K562 (cell line): ENCODE data around the gene TMEM72. TPM values are rescaled to one million over a fixed set of nuclear protein-coding genes. Genes with fewer than 3 reads are reported as not detected.

ENCODE experiments used
- BCOR ChIP-seq: fragments of 450-650 bp; IDR thresholded peaks from 2 replicates; pipeline ENCODE4 v1.6.1; 2016
- BRD4 ChIP-seq: fragments of 200-600 bp; sonication (generic); IDR thresholded peaks from 2 replicates; pipeline ENCODE4 v1.6.1; 2017; ENCODE audit warnings: inconsistent platforms
- FOXK2 ChIP-seq, 2 experiments: fragments of 450-650 bp; IDR thresholded peaks in 1 of 2; conservative IDR thresholded peaks in 1 of 2; 2 replicates each; pipeline ENCODE4 v1.6.1; 2016; ENCODE audit warnings: low read depth in 2 of 2, mild to moderate bottlenecking in 1 of 2
- NBN ChIP-seq: fragments of 450-650 bp; IDR thresholded peaks from 2 replicates; pipeline ENCODE4 v1.6.1; 2016; ENCODE audit warnings: low read depth, mild to moderate bottlenecking
- POLR2AphosphoS5 ChIP-seq: IDR thresholded peaks from 2 replicates; pipeline ENCODE4 v1.6.1; 2011; ENCODE audit warnings: mild to moderate bottlenecking, low read depth, low read length, moderate library complexity; ENCODE audit not compliant: control insufficient read depth, insufficient read depth
- RFX5 ChIP-seq: IDR thresholded peaks from 2 replicates; pipeline ENCODE4 v1.6.1; 2011; ENCODE audit warnings: low read depth, mild to moderate bottlenecking, improper control_type of control experiment, low read length
- XRCC4 ChIP-seq: IDR thresholded peaks from one replicate; pipeline ENCODE4 v1.6.1; 2011; ENCODE audit not compliant: insufficient read depth, insufficient read length; ENCODE audit errors: extremely low read depth
- ZNF263 ChIP-seq: sonication (generic); formaldehyde crosslinking; IDR thresholded peaks from 2 replicates; pipeline ENCODE4 v1.8.0; 2022; ENCODE audit warnings: mild to moderate bottlenecking, missing genetic modification reagents, borderline replicate concordance
- polyA plus RNA-seq, 8 experiments: library from polyadenylated mRNA; depleted of rRNA in 4 of 8; stranded (reverse) in 5 of 8; unstranded in 3 of 8; fragments of >200 nt; fragmentation: Nextera tagmentation in 2 of 8; fragmentation: Illumina TruSeq in 1 of 8; extraction: Ambion mirVana in 2 of 8; extraction: Trizol in 1 of 8; gene quantifications; 2 replicates each; pipeline versions ENCODE4 v1.2.1 to v1.2.3, GENCODE V29; 2011 to 2014; ENCODE audit warnings: inconsistent platforms in 1 of 8, missing spikeins in 1 of 8
- total RNA-seq, 7 experiments: library from RNA; depleted of rRNA in 6 of 7; stranded (reverse); fragments of >200 nt in 6 of 7; fragmentation: Illumina TruSeq in 2 of 7; extraction: Trizol in 2 of 7; gene quantifications; 2 replicates each; pipeline versions ENCODE4 v1.2.1 to v1.2.3, GENCODE V29; 2011 to 2021; ENCODE audit warnings: low replicate concordance in 1 of 7
- TF ChIP-seq, protein P1 (sequence below): fragments of 200-800 bp; sonication (Bioruptor generic); IDR thresholded peaks from 2 replicates; pipeline ENCODE4 v1.6.1; 2016; ENCODE audit warnings: missing genetic modification characterization, missing compliant biosample characterization
- TF ChIP-seq, protein P2 (sequence below): fragments of 450-650 bp; IDR thresholded peaks from 2 replicates; pipeline ENCODE4 v1.6.1; 2016; ENCODE audit warnings: mild to moderate bottlenecking, moderate library complexity
- TF ChIP-seq, protein P3 (sequence below), 2 experiments: fragments of 450-650 bp; IDR thresholded peaks; 2 replicates each; pipeline ENCODE4 v1.6.1; 2016

TMEM72 gene
- total and polyA plus RNA-seq, 9 of the 15 experiments (the other 6 are each of a cell fraction or from before 2014, with no cell fraction given), result not detected

DNA sequence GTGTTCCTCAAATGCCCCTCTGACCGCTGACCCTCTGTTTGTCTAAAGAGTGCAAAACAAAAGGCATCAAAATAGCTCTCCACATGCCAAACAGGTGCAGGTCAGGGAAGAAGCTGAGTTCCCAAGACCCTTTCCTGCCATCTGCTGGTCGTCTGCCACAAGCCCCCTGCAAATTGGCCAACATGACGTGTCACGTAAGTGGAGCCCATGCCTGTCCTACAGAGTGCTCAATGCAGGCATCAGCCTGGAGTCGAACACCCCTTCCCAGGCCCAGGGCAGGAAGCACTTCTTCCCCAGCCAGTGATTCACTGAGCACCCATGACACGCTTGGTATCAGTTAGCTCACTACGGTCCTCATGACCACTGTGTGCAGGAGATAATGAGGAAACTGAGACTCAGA lies 14.1 kb downstream of the TMEM72 start (continued):
- TF ChIP-seq POLR2AphosphoS5 (no peak), XRCC4 (no peak), NBN (no peak), BRD4 (no peak), ZNF263 (CRISPR knock-in tag) (no peak), RFX5 (no peak), BCOR (no peak), FOXK2 (conservative IDR thresholded peaks at IDR 0.05 in 1 of 2, IDR thresholded peaks at IDR 0.05 in 1 of 2; ENCODE audit: low read depth in 2 of 2) (no peak)
- TF ChIP-seq, protein P1, sequence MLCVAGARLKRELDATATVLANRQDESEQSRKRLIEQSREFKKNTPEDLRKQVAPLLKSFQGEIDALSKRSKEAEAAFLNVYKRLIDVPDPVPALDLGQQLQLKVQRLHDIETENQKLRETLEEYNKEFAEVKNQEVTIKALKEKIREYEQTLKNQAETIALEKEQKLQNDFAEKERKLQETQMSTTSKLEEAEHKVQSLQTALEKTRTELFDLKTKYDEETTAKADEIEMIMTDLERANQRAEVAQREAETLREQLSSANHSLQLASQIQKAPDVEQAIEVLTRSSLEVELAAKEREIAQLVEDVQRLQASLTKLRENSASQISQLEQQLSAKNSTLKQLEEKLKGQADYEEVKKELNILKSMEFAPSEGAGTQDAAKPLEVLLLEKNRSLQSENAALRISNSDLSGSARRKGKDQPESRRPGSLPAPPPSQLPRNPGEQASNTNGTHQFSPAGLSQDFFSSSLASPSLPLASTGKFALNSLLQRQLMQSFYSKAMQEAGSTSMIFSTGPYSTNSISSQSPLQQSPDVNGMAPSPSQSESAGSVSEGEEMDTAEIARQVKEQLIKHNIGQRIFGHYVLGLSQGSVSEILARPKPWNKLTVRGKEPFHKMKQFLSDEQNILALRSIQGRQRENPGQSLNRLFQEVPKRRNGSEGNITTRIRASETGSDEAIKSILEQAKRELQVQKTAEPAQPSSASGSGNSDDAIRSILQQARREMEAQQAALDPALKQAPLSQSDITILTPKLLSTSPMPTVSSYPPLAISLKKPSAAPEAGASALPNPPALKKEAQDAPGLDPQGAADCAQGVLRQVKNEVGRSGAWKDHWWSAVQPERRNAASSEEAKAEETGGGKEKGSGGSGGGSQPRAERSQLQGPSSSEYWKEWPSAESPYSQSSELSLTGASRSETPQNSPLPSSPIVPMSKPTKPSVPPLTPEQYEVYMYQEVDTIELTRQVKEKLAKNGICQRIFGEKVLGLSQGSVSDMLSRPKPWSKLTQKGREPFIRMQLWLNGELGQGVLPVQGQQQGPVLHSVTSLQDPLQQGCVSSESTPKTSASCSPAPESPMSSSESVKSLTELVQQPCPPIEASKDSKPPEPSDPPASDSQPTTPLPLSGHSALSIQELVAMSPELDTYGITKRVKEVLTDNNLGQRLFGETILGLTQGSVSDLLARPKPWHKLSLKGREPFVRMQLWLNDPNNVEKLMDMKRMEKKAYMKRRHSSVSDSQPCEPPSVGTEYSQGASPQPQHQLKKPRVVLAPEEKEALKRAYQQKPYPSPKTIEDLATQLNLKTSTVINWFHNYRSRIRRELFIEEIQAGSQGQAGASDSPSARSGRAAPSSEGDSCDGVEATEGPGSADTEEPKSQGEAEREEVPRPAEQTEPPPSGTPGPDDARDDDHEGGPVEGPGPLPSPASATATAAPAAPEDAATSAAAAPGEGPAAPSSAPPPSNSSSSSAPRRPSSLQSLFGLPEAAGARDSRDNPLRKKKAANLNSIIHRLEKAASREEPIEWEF, result no peak
- TF ChIP-seq, protein P2, sequence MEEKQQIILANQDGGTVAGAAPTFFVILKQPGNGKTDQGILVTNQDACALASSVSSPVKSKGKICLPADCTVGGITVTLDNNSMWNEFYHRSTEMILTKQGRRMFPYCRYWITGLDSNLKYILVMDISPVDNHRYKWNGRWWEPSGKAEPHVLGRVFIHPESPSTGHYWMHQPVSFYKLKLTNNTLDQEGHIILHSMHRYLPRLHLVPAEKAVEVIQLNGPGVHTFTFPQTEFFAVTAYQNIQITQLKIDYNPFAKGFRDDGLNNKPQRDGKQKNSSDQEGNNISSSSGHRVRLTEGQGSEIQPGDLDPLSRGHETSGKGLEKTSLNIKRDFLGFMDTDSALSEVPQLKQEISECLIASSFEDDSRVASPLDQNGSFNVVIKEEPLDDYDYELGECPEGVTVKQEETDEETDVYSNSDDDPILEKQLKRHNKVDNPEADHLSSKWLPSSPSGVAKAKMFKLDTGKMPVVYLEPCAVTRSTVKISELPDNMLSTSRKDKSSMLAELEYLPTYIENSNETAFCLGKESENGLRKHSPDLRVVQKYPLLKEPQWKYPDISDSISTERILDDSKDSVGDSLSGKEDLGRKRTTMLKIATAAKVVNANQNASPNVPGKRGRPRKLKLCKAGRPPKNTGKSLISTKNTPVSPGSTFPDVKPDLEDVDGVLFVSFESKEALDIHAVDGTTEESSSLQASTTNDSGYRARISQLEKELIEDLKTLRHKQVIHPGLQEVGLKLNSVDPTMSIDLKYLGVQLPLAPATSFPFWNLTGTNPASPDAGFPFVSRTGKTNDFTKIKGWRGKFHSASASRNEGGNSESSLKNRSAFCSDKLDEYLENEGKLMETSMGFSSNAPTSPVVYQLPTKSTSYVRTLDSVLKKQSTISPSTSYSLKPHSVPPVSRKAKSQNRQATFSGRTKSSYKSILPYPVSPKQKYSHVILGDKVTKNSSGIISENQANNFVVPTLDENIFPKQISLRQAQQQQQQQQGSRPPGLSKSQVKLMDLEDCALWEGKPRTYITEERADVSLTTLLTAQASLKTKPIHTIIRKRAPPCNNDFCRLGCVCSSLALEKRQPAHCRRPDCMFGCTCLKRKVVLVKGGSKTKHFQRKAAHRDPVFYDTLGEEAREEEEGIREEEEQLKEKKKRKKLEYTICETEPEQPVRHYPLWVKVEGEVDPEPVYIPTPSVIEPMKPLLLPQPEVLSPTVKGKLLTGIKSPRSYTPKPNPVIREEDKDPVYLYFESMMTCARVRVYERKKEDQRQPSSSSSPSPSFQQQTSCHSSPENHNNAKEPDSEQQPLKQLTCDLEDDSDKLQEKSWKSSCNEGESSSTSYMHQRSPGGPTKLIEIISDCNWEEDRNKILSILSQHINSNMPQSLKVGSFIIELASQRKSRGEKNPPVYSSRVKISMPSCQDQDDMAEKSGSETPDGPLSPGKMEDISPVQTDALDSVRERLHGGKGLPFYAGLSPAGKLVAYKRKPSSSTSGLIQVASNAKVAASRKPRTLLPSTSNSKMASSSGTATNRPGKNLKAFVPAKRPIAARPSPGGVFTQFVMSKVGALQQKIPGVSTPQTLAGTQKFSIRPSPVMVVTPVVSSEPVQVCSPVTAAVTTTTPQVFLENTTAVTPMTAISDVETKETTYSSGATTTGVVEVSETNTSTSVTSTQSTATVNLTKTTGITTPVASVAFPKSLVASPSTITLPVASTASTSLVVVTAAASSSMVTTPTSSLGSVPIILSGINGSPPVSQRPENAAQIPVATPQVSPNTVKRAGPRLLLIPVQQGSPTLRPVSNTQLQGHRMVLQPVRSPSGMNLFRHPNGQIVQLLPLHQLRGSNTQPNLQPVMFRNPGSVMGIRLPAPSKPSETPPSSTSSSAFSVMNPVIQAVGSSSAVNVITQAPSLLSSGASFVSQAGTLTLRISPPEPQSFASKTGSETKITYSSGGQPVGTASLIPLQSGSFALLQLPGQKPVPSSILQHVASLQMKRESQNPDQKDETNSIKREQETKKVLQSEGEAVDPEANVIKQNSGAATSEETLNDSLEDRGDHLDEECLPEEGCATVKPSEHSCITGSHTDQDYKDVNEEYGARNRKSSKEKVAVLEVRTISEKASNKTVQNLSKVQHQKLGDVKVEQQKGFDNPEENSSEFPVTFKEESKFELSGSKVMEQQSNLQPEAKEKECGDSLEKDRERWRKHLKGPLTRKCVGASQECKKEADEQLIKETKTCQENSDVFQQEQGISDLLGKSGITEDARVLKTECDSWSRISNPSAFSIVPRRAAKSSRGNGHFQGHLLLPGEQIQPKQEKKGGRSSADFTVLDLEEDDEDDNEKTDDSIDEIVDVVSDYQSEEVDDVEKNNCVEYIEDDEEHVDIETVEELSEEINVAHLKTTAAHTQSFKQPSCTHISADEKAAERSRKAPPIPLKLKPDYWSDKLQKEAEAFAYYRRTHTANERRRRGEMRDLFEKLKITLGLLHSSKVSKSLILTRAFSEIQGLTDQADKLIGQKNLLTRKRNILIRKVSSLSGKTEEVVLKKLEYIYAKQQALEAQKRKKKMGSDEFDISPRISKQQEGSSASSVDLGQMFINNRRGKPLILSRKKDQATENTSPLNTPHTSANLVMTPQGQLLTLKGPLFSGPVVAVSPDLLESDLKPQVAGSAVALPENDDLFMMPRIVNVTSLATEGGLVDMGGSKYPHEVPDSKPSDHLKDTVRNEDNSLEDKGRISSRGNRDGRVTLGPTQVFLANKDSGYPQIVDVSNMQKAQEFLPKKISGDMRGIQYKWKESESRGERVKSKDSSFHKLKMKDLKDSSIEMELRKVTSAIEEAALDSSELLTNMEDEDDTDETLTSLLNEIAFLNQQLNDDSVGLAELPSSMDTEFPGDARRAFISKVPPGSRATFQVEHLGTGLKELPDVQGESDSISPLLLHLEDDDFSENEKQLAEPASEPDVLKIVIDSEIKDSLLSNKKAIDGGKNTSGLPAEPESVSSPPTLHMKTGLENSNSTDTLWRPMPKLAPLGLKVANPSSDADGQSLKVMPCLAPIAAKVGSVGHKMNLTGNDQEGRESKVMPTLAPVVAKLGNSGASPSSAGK, result peak; percentile 57
- TF ChIP-seq, protein P3, sequence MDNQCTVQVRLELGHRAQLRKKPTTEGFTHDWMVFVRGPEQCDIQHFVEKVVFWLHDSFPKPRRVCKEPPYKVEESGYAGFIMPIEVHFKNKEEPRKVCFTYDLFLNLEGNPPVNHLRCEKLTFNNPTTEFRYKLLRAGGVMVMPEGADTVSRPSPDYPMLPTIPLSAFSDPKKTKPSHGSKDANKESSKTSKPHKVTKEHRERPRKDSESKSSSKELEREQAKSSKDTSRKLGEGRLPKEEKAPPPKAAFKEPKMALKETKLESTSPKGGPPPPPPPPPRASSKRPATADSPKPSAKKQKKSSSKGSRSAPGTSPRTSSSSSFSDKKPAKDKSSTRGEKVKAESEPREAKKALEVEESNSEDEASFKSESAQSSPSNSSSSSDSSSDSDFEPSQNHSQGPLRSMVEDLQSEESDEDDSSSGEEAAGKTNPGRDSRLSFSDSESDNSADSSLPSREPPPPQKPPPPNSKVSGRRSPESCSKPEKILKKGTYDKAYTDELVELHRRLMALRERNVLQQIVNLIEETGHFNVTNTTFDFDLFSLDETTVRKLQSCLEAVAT (IDR thresholded peaks at IDR 0.05), result no peak
